HL-60/S4 treated with phorbol 12-myristate 13-acetate at 8.2 ng/mL for 4 days and 3 days (cell line): Measurements from ENCODE around the gene ANKRD17.

ENCODE experiments used
- in situ Hi-C: fragments of 300-500 bp; cut with MboI; formaldehyde crosslinking; loops from 2 replicates; pipeline ENCODE4 v1.15.0; 2022; ENCODE audit warnings: low sequenced_read_pairs

The ANKRD17 gene

DNA sequence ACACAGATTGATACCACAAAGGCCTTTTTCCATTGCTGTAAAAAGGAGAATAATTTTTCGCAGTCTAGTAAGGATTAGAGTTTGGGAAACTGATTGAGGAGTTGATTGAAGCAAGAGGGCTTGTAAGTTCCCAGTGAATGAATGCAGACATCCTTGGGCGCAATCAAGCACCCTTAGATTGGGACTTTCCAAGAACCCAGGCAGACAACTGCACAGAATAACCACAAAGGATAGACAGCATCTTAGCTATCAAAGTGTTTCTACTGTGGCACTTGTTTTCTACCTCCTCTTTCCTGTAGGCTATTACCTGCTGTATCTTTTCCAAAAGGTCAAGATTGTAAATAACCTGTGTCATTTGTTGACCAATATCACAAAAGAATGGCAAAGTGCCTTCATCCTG, 191.7 kb downstream of the ANKRD17 start:
- in situ Hi-C loops = no loop called here

DNA sequence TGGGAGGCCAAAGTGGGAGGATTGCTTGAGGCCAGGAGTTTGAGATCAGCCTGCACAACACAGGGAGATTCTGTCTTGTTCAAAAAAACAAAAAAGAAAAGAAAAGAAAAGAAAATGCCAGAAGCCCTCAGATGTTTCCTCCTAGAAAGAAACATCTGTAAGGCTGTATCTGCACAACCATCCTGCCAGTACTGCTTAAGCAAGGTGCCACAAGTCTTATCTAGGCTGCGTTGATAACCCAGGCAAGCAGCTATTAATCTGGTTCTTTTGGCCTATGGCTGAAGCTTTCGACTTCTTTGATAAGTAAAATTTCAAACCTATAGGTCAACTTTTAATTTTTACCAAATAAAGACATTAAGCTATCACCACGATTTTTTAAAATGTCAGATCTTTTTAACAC, 192.2 kb downstream of the ANKRD17 start:
- in situ Hi-C loops = no loop called here

DNA sequence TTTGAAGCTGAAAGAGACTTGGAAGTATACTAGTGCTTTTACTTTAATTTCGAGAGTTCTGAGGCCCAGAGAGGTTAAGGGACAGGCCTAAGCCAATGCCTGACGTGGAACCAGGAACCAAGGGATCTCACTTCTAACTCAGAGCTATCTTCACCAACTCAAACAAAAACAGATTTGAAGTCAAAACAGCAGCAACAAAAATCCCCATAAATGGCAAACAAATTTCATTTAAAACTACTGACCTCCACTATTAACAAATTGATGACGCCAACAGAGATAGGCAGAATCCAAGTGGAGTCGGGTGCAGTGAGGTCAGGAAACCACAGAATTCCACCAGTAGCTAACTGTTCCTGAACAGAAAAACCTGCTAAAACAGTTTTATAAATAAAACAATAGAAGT, 194.1 kb downstream of the ANKRD17 start:
- in situ Hi-C loops = no loop called here

DNA sequence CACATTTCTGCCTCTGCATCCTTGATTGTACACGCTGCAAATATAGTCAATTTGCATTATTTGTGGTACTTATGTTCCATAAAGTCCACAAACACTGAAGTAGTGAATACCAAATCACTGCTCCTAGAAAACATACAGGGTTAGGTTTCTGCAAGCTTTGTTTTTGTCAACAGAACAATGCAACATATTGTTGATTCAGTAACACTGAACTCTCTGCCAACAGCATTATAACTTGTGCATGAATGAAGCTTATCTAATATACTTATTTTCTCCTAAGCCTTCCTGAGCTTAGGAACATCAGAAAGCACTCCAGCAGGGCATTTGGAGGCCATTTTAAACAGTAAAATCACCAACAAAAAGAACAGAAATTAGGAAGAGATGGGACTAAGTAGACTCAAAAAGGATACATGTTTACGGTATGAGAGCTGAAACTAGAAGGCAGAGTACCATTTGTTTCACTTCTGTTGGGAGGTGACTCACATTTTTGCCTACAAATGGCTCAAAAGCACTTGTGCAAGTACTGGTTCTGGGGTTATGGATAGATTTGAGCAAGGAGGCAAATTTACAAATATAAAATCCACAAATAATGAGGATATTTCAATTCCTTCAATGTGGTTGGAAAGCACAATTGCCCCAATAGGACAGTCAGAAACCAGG, 203.2 kb downstream of the ANKRD17 start:
- in situ Hi-C loops = no loop called here

DNA sequence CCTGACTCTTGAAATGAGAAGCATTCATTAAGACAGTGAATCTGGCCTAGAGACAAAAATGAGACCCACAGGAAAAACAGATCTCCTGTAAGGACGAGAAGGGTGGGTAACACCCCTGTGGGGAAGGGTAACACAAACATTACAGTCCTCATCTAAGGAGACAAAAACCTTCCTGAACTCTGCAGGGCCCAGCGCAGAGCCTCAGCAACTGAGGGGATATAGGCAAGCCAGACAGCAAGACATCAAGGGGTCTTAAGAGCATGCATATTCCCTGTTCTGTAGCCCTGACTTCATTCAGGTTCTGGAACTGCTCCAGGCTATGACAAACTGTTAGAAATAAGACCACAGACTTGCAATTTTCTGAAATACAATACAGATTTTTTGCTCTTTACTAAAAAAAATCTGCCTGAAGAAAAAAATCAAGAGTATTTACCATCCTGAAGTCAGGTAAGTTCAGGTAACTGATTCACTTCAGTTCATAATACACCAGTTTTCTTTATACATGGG, 204.6 kb downstream of the ANKRD17 start:
- in situ Hi-C loops = no loop called here

DNA sequence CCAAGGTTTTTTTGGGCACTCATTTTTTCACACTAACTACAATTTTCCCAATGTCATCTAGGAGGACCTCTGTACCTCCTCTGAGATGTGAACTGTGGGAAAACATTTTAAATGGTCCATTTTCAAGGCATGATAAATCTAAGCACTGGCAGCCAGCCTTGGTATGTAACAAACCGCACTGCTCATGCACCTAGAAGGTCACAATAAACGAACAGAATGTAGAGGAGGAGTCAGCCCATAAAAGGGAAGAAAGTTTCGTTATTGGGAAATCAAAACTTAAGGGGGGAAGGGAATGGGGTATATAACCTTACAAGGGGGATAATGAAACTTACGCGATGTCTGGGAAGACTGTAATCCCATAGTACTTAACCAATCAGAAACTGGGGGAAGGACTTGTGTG, 205.5 kb downstream of the ANKRD17 start:
- in situ Hi-C loops = no loop called here

DNA sequence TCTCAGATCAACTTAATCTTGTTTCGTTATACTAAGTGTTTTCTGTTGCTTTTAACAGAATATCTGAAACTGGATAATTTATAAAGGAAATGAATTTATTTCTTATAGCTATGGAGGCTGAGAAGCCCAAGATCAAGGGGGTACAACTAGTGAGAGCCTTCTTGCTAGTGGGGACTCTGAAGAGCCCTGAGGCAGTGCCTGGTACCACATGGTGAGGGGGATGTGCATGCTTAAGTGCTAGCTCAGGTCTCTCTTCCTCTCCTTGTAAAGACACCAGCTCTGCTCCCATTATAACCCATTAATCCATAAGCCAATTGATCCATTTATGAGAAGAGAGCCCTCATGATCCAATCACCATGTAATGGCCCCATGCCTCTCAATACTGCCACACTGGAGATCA, 207.0 kb downstream of the ANKRD17 start:
- in situ Hi-C loops = no loop called here

DNA sequence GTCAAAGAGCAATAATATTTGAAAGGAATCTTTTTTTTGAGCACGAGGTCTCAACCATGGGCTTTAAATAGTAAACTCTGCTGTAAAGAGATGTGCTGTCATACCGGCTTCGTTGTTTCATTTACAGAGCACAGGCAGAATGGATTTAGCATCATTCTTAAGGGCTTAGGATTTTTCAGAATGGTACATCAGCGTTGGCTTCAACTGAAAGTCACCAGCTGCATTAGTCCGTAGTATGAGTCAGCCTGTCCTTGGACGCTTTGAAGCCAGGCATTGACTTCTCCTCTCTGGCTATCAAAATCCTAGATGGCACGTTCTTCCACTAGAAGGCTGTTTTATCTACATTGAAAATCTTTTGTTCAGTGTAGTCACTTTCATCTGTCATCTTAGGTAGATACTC, 212.7 kb downstream of the ANKRD17 start:
- in situ Hi-C loops = no loop called here

DNA sequence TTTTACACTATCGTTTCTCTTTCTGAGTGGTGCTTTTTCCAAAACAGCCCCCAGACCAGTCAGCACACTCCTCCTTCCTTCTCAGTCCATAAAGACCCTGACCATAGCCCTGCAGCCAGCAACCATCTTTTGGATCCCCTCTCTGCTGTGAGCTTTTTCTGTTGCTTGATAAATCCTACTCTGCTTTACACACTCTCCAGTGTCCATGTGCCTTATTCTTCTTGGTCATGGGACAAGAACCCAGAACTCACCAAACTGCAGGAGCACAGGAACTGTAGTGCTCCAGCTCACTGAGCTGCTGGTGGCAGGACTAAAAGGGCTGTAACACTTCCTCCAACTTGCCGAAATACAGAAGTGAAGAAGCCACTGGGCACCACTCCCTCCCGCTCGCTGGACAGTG, 221.5 kb downstream of the ANKRD17 start:
- in situ Hi-C loops = no loop called here

DNA sequence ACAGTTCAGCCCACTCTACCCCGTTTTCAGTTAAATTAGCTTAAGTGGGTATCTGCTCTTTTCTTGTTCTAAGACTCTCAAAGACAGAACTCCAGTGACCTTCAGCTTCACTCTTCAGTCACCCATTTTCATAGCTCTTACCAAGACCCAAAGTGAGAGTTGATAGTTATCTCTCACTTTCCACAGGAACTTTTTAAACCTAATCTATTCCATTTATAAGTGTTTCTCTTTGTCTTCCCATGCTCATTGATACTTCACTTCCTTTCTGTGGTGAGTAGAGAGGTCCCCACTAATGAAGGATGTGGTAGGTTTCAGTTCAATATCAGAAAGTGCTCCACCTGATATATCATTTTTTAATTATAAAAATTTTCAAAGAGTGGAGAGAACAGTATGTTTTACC, 222.5 kb downstream of the ANKRD17 start:
- in situ Hi-C loops = no loop called here

DNA sequence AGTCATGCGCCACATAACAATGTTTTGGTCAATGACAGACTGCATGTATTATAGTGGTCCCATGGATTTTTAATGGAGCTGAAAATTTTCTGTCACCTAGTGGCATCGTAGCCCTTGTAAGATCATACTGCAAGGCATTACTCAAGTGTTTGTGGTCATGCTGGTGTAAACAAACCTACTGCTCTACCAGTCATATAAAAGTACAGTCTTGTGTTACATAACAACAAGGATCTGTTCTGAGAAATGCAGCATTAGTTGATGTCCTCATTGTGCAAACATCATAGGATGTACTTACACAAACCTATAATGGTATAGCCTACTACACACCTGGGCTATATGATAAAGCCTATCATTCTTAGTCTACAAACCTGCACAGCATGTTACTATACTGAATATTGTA, 223.7 kb downstream of the ANKRD17 start:
- in situ Hi-C loops = no loop called here

DNA sequence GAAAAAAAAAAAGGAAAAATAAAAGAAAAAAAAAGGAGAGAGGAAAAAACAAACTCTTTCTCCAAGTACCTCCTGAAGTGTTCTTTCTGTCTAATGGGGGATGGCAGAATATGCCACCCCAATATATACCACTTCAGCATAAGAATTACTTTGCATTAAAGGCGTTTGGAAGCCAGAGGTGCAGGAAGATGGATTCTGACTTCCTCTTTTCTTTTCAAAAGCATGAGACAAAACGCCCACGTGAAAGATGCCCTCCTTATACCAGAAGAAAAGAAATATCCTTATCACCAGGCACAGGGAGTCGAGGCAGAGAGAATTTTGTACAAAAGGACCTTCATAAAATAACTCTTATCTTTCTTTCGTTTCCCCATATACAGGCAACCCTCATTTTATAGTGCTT, 230.0 kb downstream of the ANKRD17 start:
- in situ Hi-C loops = no loop called here
